ENCODE measurements around the gene PLAAT4. TPM values are rescaled to one million over a fixed set of nuclear protein-coding genes. Genes with fewer than 3 reads are reported as not detected.

PLAAT4 gene
- total and polyA plus RNA-seq, 2 donors from 2014 or later = 111 to 579 TPM

DNA sequence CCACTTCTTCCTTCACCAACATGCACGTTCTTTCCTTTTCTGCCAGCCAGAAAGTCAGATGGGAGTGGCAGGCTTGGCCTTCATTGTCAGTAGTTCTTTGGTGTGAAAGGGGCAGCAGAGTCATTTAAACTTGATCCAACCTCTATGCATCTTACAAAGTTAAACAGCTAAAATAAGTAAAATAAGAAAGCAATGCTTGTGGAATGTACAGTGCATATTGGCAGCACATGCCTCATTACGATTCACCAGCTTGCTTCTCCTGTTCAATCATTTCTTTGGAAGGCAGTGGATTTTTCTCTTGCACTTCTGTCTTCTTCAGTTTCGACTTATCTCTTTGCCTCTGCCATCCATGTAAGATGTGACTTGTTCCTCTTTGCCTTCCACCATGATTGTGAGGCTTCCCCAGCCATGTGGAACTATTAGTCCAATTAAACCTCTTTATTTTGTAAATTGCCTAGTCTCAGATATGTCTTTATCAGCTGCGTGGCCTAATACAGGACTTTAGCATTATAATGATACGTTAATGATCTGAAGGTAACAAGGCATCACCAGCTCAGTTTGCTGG is 15.9 kb upstream of the PLAAT4 start:
- Histone ChIP-seq H3K4me3 (ENCODE audit: low read length in 3 of 3) (no peak overlapping the region), H3K9ac (ENCODE audit: low read length in 3 of 3) (no peak overlapping the region), H3K4me1 (ENCODE audit: control insufficient read depth in 2 of 3, insufficient read depth in 2 of 3, low read depth in 1 of 3, low read length in 3 of 3) (no peaks in the 10 kb centered on the region), H3K27ac (ENCODE audit: low read depth in 2 of 2, low read length in 2 of 2) (no peak overlapping the region), H3K27me3 (ENCODE audit: control insufficient read depth, insufficient read depth, low read length) (no peaks in the 10 kb centered on the region), H3K36me3 (ENCODE audit: control insufficient read depth in 2 of 3, insufficient read depth in 3 of 3, low read length in 3 of 3) (no peaks in the 10 kb centered on the region), H3K9me3 (ENCODE audit: control insufficient read depth in 2 of 3, insufficient read depth in 1 of 3, low read length in 3 of 3) (peaks cover 0 to 4% (median 0%) of the 10 kb centered on the region in 3 donors)
- FAIRE-seq = no peak
- no peak for DNase-seq
- intact Hi-C loops (cut with DNase I) = no loop called here
- TF ChIP-seq, protein P1, sequence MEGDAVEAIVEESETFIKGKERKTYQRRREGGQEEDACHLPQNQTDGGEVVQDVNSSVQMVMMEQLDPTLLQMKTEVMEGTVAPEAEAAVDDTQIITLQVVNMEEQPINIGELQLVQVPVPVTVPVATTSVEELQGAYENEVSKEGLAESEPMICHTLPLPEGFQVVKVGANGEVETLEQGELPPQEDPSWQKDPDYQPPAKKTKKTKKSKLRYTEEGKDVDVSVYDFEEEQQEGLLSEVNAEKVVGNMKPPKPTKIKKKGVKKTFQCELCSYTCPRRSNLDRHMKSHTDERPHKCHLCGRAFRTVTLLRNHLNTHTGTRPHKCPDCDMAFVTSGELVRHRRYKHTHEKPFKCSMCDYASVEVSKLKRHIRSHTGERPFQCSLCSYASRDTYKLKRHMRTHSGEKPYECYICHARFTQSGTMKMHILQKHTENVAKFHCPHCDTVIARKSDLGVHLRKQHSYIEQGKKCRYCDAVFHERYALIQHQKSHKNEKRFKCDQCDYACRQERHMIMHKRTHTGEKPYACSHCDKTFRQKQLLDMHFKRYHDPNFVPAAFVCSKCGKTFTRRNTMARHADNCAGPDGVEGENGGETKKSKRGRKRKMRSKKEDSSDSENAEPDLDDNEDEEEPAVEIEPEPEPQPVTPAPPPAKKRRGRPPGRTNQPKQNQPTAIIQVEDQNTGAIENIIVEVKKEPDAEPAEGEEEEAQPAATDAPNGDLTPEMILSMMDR (IDR thresholded peaks at IDR 0.05; ENCODE audit: borderline replicate concordance, extremely low read depth, insufficient read depth) = no peak

DNA sequence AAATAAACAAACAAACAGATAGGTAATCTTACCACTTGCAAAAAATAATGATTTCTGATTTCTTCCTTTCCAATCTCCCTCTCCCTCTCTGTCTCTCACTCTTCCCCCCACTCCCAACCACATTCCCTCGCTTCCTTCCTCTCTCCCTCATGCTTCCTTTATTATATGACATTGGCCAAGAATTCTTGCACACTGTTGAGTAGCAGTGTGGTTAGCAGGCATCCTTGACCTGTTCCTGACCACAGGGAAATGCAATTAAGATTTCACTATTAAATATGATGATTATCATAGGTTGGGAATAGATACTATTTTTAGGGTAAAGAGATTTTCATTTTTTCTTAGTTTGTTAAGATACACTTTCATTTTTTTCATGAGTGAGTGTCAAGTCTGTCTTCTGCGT is 14.7 kb upstream of the PLAAT4 start:
- TF ChIP-seq, protein P1 (IDR thresholded peaks at IDR 0.05; ENCODE audit: borderline replicate concordance, extremely low read depth, insufficient read depth) = no peak
- Histone ChIP-seq H3K9me3 (ENCODE audit: control insufficient read depth in 2 of 3, insufficient read depth in 1 of 3, low read length in 3 of 3) (peaks cover 0 to 4% (median 0%) of the 10 kb centered on the region in 3 donors), H3K27me3 (ENCODE audit: control insufficient read depth, insufficient read depth, low read length) (no peaks in the 10 kb centered on the region), H3K9ac (ENCODE audit: low read length in 3 of 3) (no peak overlapping the region), H3K27ac (ENCODE audit: low read depth in 2 of 2, low read length in 2 of 2) (no peak overlapping the region), H3K36me3 (ENCODE audit: control insufficient read depth in 2 of 3, insufficient read depth in 3 of 3, low read length in 3 of 3) (no peaks in the 10 kb centered on the region), H3K4me3 (ENCODE audit: low read length in 3 of 3) (no peak overlapping the region), H3K4me1 (ENCODE audit: control insufficient read depth in 2 of 3, insufficient read depth in 2 of 3, low read depth in 1 of 3, low read length in 3 of 3) (no peaks in the 10 kb centered on the region)
- intact Hi-C loops (cut with DNase I) = no loop called here
- no peak for DNase-seq
- no peak for FAIRE-seq

DNA sequence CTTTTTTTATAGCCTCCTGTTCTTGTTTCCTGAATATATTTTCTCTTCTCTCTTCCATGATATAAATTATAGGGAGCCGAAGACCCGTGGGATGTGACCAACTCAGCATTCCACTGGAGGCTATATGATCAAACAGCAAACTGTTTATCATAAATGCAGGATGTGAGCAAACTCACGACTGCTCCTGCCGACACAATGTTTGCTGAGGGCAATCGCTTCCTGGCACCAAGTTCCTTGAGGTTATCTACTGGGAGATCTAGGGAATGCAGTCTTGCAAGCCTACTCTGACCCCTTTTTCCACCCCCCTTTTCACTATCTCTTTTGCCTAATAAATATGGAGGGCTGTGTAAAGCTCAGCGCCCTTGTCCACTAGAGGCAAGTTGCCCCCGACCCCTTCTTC is 13.5 kb upstream of the PLAAT4 start:
- H3K9ac ChIP-seq (ENCODE audit: low read length in 3 of 3) = no peak overlapping the region
- H3K4me1 ChIP-seq (ENCODE audit: control insufficient read depth in 2 of 3, insufficient read depth in 2 of 3, low read depth in 1 of 3, low read length in 3 of 3) = no peaks in the 10 kb centered on the region
- FAIRE-seq = no peak

More for the DNA sequence above, 13.5 kb upstream of the PLAAT4 start:
- no peaks in the 10 kb centered on the region for H3K27me3 ChIP-seq (ENCODE audit: control insufficient read depth, insufficient read depth, low read length)
- no peaks in the 10 kb centered on the region for H3K36me3 ChIP-seq (ENCODE audit: control insufficient read depth in 2 of 3, insufficient read depth in 3 of 3, low read length in 3 of 3)
- no peak overlapping the region for H3K4me3 ChIP-seq (ENCODE audit: low read length in 3 of 3)
- peaks cover 0 to 4% (median 0%) of the 10 kb centered on the region in 3 donors for H3K9me3 ChIP-seq (ENCODE audit: control insufficient read depth in 2 of 3, insufficient read depth in 1 of 3, low read length in 3 of 3)
- intact Hi-C loops (cut with DNase I) = no loop called here
- TF ChIP-seq, protein P1 (IDR thresholded peaks at IDR 0.05; ENCODE audit: borderline replicate concordance, extremely low read depth, insufficient read depth) = no peak
- DNase-seq = no peak
- no peak overlapping the region for H3K27ac ChIP-seq (ENCODE audit: low read depth in 2 of 2, low read length in 2 of 2)

Measured in kidney (tissue), 14 donors.